Measurements from ENCODE around the gene SPATS2L. TPM values are rescaled to one million over a fixed set of nuclear protein-coding genes. Genes with fewer than 3 reads are reported as not detected.

SPATS2L gene
- polyA plus RNA-seq, 1 of the 3 experiments (the other 2 are of a cell fraction) = 86.8 TPM

DNA sequence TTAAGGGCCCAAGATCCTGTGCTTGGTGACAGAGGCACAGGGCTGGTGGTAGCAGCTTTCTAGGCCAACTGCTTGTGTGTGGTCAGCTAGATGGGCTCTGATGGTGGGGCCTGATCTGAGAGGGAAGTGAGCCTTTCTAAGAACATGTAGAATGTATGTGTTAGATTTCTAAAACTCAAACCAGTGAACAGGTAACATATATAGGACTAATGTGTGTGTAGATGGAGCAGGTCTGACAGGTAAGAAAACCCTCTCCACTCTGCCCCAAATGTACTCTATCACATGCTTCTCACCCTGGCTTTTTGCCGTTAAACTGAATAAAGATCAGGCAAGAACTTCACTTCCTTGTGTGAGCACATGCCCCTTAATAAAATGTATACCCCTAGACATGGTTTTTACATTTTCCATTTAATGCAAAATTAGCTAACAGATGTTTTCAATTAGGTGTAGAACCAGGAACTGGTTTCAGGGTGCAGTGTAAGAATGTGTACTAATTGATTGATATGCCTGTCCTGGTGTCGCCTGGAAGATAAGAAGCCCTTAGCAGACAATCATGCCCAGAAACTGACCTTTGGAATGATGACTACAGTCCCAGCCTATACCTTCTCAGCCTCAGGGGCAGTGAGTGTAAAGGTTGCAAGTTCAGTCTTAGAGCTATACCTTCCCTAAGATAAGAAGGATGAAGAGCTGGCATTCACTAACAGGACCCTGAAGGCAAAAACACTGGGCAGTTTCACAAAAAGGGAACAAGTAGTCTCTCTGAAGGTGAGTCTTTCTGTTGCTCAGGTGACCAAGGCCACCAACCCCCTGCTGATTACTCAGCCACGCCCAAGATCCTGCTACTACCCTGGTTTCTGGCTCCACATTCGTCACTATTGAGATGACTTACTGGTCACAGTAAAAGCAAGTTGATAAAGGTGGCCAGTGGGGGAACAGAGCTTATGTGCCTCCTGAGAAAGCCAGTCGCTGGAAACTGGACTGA lies 71.2 kb downstream of the SPATS2L start:
- H2AFZ ChIP-seq (ENCODE audit: low read depth) = no peak overlapping the region
- WGBS (ENCODE audit: low lambda C conversion rate) = 77% methylated on average over 5 of the region's 5 CpGs
- ChIA-PET CTCF (interaction anchor here (1.1 to 1.4 kb wide), 3 partner anchors 14 to 93 kb away, joined by 3 to 4 read pairs (median 3); no protein-coding TSS in a partner anchor), POLR2A (no interaction called here)
- H3K36me3 ChIP-seq (replicated peaks in 1 of 2; ENCODE audit: control insufficient read depth in 1 of 2, insufficient read depth in 2 of 2, low read length in 1 of 2) = no peaks in the 10 kb centered on the region
- no peak overlapping the region for H3K4me3 ChIP-seq (ENCODE audit: low read depth in 2 of 2, low read length in 1 of 2)
- H3K4me2 ChIP-seq = peak overlapping the region; percentile 56; the same call in 1 of the 2 replicates
- peak; percentile 44 for DNase-seq
- no peaks in the 10 kb centered on the region for H3K9me3 ChIP-seq
- no peaks in the 10 kb centered on the region for H3K27me3 ChIP-seq (ENCODE audit: insufficient read depth)
- H3F3A ChIP-seq (replicated peaks; ENCODE audit: insufficient read depth) = peaks cover 22% of the 10 kb centered on the region
- H3K9me2 ChIP-seq = no peaks in the 10 kb centered on the region
- peaks cover 85% of the 10 kb centered on the region for H3K79me2 ChIP-seq (ENCODE audit: insufficient read depth)
- H3K27ac ChIP-seq (ENCODE audit: low read depth in 2 of 2, low read length in 1 of 2) = peak overlapping the region; percentile 34 to 75; a peak in 3 of 4 replicates
- H3K4me1 ChIP-seq (ENCODE audit: control insufficient read depth in 1 of 2, insufficient read depth in 2 of 2, low read depth in 1 of 2, low read length in 1 of 2) = peaks cover 30 to 31% of the 10 kb centered on the region in 2 experiments
- no peak overlapping the region for H3K9ac ChIP-seq
- H4K20me1 ChIP-seq (ENCODE audit: insufficient read depth) = no peaks in the 10 kb centered on the region
- TF ChIP-seq PBX3 (IDR thresholded peaks at IDR 0.05) (no peak; the same call in 1 of the 2 replicates), SIN3A (IDR thresholded peaks at IDR 0.05; ENCODE audit: borderline replicate concordance, low read depth, low read length) (no peak), EZH2phosphoT487 (IDR thresholded peaks at IDR 0.05; ENCODE audit: borderline replicate concordance, low read depth) (no peak), USF1 (IDR thresholded peaks at IDR 0.05; ENCODE audit: borderline replicate concordance, low read depth) (no peak), MXI1 (IDR thresholded peaks at IDR 0.05; ENCODE audit: low read depth, low read length) (no peak), ELF1 (IDR thresholded peaks at IDR 0.05) (no peak), MAX (IDR thresholded peaks at IDR 0.05; ENCODE audit: low read depth) (no peak), JUND (IDR thresholded peaks at IDR 0.05) (no peak), RCOR1 (IDR thresholded peaks at IDR 0.05; ENCODE audit: low read length) (peak; percentile 100), TCF12 (IDR thresholded peaks at IDR 0.05) (peak; percentile 69), TEAD4 (IDR thresholded peaks at IDR 0.05; ENCODE audit: borderline replicate concordance, insufficient read depth) (no peak), GABPA (IDR thresholded peaks at IDR 0.05; ENCODE audit: low read depth) (no peak), NFIC (IDR thresholded peaks at IDR 0.05; ENCODE audit: borderline replicate concordance) (no peak), RFX5 (IDR thresholded peaks at IDR 0.05; ENCODE audit: low read length) (no peak), GATA2 (CRISPR knock-in tag; IDR thresholded peaks at IDR 0.05) (peak; percentile 79), CTCF (IDR thresholded peaks at IDR 0.05) (no peak)
- TF ChIP-seq, protein P1, sequence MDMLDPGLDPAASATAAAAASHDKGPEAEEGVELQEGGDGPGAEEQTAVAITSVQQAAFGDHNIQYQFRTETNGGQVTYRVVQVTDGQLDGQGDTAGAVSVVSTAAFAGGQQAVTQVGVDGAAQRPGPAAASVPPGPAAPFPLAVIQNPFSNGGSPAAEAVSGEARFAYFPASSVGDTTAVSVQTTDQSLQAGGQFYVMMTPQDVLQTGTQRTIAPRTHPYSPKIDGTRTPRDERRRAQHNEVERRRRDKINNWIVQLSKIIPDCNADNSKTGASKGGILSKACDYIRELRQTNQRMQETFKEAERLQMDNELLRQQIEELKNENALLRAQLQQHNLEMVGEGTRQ (IDR thresholded peaks at IDR 0.05; ENCODE audit: borderline replicate concordance, low read depth, low read length) = no peak
- TF ChIP-seq, protein P2, sequence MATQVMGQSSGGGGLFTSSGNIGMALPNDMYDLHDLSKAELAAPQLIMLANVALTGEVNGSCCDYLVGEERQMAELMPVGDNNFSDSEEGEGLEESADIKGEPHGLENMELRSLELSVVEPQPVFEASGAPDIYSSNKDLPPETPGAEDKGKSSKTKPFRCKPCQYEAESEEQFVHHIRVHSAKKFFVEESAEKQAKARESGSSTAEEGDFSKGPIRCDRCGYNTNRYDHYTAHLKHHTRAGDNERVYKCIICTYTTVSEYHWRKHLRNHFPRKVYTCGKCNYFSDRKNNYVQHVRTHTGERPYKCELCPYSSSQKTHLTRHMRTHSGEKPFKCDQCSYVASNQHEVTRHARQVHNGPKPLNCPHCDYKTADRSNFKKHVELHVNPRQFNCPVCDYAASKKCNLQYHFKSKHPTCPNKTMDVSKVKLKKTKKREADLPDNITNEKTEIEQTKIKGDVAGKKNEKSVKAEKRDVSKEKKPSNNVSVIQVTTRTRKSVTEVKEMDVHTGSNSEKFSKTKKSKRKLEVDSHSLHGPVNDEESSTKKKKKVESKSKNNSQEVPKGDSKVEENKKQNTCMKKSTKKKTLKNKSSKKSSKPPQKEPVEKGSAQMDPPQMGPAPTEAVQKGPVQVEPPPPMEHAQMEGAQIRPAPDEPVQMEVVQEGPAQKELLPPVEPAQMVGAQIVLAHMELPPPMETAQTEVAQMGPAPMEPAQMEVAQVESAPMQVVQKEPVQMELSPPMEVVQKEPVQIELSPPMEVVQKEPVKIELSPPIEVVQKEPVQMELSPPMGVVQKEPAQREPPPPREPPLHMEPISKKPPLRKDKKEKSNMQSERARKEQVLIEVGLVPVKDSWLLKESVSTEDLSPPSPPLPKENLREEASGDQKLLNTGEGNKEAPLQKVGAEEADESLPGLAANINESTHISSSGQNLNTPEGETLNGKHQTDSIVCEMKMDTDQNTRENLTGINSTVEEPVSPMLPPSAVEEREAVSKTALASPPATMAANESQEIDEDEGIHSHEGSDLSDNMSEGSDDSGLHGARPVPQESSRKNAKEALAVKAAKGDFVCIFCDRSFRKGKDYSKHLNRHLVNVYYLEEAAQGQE (IDR thresholded peaks at IDR 0.05; ENCODE audit: low read depth, low read length) = no peak
- TF ChIP-seq, protein P3, sequence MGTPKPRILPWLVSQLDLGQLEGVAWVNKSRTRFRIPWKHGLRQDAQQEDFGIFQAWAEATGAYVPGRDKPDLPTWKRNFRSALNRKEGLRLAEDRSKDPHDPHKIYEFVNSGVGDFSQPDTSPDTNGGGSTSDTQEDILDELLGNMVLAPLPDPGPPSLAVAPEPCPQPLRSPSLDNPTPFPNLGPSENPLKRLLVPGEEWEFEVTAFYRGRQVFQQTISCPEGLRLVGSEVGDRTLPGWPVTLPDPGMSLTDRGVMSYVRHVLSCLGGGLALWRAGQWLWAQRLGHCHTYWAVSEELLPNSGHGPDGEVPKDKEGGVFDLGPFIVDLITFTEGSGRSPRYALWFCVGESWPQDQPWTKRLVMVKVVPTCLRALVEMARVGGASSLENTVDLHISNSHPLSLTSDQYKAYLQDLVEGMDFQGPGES (IDR thresholded peaks at IDR 0.05; ENCODE audit: low read depth, low read length) = no peak
